ENCODE results near the gene FOXL3. TPM values are rescaled to one million over a fixed set of nuclear protein-coding genes. Genes with fewer than 3 reads are reported as not detected.

FOXL3 gene
- total and polyA plus RNA-seq, 2 donors from 2014 or later = not detected

- Histone ChIP-seq H3K4me3 (ENCODE audit: low read length in 3 of 3) (no peak overlapping the region), H3K27me3 (ENCODE audit: control insufficient read depth, insufficient read depth, low read length) (no peaks in the 10 kb centered on the region), H3K36me3 (ENCODE audit: control insufficient read depth in 2 of 3, insufficient read depth in 3 of 3, low read length in 3 of 3) (no peaks in the 10 kb centered on the region), H3K27ac (ENCODE audit: low read depth in 2 of 2, low read length in 2 of 2) (no peak overlapping the region), H3K4me1 (ENCODE audit: control insufficient read depth in 2 of 3, insufficient read depth in 2 of 3, low read depth in 1 of 3, low read length in 3 of 3) (peaks cover 0 to 5% (median 0%) of the 10 kb centered on the region in 3 donors), H3K9me3 (ENCODE audit: control insufficient read depth in 2 of 3, insufficient read depth in 1 of 3, low read length in 3 of 3) (peaks cover 0 to 2% (median 0%) of the 10 kb centered on the region in 3 donors), H3K9ac (ENCODE audit: low read length in 3 of 3) (no peak overlapping the region)
- DNase-seq (peak in 3 of 5 donors; percentile 17 to 39 (median 38)), FAIRE-seq (no peak)
- intact Hi-C loops (cut with DNase I) = no loop called here
- TF ChIP-seq CTCF (IDR thresholded peaks at IDR 0.05; ENCODE audit: borderline replicate concordance, extremely low read depth, insufficient read depth) = no peak
Observed at GRCh38 chr7:303425-303824, 13.5 kb downstream of the FOXL3 start.

- DNase-seq = peak in 3 of 5 donors; percentile 6 to 55 (median 36)
- no peak for FAIRE-seq
Observed at GRCh38 chr7:303884-304573, 14.1 kb downstream of the FOXL3 start.

GRCh38 chr7:304574-305409, 14.8 kb downstream of the FOXL3 start:
- Histone ChIP-seq H3K9ac (ENCODE audit: low read length in 3 of 3) (no peak overlapping the region), H3K9me3 (ENCODE audit: control insufficient read depth in 2 of 3, insufficient read depth in 1 of 3, low read length in 3 of 3) (peaks cover 0 to 2% (median 0%) of the 10 kb centered on the region in 3 donors), H3K27ac (ENCODE audit: low read depth in 2 of 2, low read length in 2 of 2) (no peak overlapping the region), H3K27me3 (ENCODE audit: control insufficient read depth, insufficient read depth, low read length) (no peaks in the 10 kb centered on the region), H3K4me3 (ENCODE audit: low read length in 3 of 3) (peak overlapping the region in 1 of 3 donors; percentile 37), H3K36me3 (ENCODE audit: control insufficient read depth in 2 of 3, insufficient read depth in 3 of 3, low read length in 3 of 3) (no peaks in the 10 kb centered on the region), H3K4me1 (ENCODE audit: control insufficient read depth in 2 of 3, insufficient read depth in 2 of 3, low read depth in 1 of 3, low read length in 3 of 3) (peaks cover 0 to 5% (median 0%) of the 10 kb centered on the region in 3 donors)
- DNase-seq = peak in 1 of 5 donors; percentile 29
- intact Hi-C loops (cut with DNase I) = no loop called here
- no peak for TF ChIP-seq CTCF (IDR thresholded peaks at IDR 0.05; ENCODE audit: borderline replicate concordance, extremely low read depth, insufficient read depth)
- FAIRE-seq = no peak

More at GRCh38 chr7:303884-304573, 14.1 kb downstream of the FOXL3 start:
- Histone ChIP-seq H3K4me3 (ENCODE audit: low read length in 3 of 3) (no peak overlapping the region), H3K4me1 (ENCODE audit: control insufficient read depth in 2 of 3, insufficient read depth in 2 of 3, low read depth in 1 of 3, low read length in 3 of 3) (peaks cover 0 to 5% (median 0%) of the 10 kb centered on the region in 3 donors), H3K36me3 (ENCODE audit: control insufficient read depth in 2 of 3, insufficient read depth in 3 of 3, low read length in 3 of 3) (no peaks in the 10 kb centered on the region), H3K27ac (ENCODE audit: low read depth in 2 of 2, low read length in 2 of 2) (no peak overlapping the region), H3K9ac (ENCODE audit: low read length in 3 of 3) (no peak overlapping the region), H3K9me3 (ENCODE audit: control insufficient read depth in 2 of 3, insufficient read depth in 1 of 3, low read length in 3 of 3) (peaks cover 0 to 2% (median 0%) of the 10 kb centered on the region in 3 donors), H3K27me3 (ENCODE audit: control insufficient read depth, insufficient read depth, low read length) (no peaks in the 10 kb centered on the region)
- intact Hi-C loops (cut with DNase I) = no loop called here
- no peak for TF ChIP-seq CTCF (IDR thresholded peaks at IDR 0.05; ENCODE audit: borderline replicate concordance, extremely low read depth, insufficient read depth)

Measured in kidney (tissue), 14 donors.